Fibroblast of lung (primary cell): Measurements from ENCODE around the gene TMPRSS4.

Experiments used
- EZH2 ChIP-seq: IDR thresholded peaks from 2 replicates; pipeline ENCODE4 v1.5.1; 2012; ENCODE audit warnings: low read length, control low read depth, mild to moderate bottlenecking; ENCODE audit errors: missing control alignments
- TF ChIP-seq, protein P1 (sequence below), 2 donors: IDR thresholded peaks in 1 of 2; conservative IDR thresholded peaks in 1 of 2; 1 replicate in 1 of 2; 2 replicates in 1 of 2; pipeline ENCODE4 v1.5.1; 2011 to 2012; ENCODE audit warnings: low read length in 2 of 2, control low read depth in 1 of 2, inconsistent platforms in 1 of 2, low read depth in 1 of 2, mild to moderate bottlenecking in 1 of 2

- TF ChIP-seq, protein P1, sequence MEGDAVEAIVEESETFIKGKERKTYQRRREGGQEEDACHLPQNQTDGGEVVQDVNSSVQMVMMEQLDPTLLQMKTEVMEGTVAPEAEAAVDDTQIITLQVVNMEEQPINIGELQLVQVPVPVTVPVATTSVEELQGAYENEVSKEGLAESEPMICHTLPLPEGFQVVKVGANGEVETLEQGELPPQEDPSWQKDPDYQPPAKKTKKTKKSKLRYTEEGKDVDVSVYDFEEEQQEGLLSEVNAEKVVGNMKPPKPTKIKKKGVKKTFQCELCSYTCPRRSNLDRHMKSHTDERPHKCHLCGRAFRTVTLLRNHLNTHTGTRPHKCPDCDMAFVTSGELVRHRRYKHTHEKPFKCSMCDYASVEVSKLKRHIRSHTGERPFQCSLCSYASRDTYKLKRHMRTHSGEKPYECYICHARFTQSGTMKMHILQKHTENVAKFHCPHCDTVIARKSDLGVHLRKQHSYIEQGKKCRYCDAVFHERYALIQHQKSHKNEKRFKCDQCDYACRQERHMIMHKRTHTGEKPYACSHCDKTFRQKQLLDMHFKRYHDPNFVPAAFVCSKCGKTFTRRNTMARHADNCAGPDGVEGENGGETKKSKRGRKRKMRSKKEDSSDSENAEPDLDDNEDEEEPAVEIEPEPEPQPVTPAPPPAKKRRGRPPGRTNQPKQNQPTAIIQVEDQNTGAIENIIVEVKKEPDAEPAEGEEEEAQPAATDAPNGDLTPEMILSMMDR (conservative IDR thresholded peaks at IDR 0.05 in 1 of 2, IDR thresholded peaks at IDR 0.05 in 1 of 2; ENCODE audit: low read depth in 1 of 2, low read length in 2 of 2): no peak
- TF ChIP-seq EZH2: no peak
These were observed 11.9 kb upstream of the TMPRSS4 start for GRCh38 chr11:118064956-118065355.
